ENCODE measurements around the gene ACOXL. TPM values are rescaled to one million over a fixed set of nuclear protein-coding genes. Genes with fewer than 3 reads are reported as not detected.

The ACOXL gene
- total and polyA plus RNA-seq, 9 of the 15 experiments (the other 6 are each of a cell fraction or from before 2014, with no cell fraction given): 0.31 to 0.56 TPM; not detected in 7

DNA sequence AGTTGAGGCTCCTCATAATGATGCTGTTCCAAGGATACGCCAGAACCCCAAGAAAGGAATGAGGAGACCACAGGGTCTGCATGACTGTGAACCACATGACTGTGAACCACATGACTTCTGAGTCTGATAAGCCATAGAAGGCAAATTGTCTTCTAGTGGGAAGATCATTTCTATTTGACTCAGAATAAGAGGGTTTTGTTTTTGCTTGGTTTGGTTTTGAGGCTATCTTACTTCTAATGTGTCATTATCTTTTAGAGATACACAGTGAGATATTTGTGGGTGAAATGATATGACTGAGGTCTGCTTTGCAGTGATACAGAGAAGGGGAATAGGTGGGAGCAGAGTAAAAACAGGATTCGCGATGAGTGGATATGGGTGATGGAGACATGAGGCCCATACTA lies 359.4 kb downstream of the ACOXL start (continued):
- TF ChIP-seq ZBTB17 (CRISPR knock-in tag; IDR thresholded peaks at IDR 0.05): no peak
- no peak for TF ChIP-seq POLR2AphosphoS5 (IDR thresholded peaks at IDR 0.05; ENCODE audit: control insufficient read depth, insufficient read depth, low read depth, low read length)

- H3K79me2 ChIP-seq (ENCODE audit: control insufficient read depth, insufficient read depth, low read length): no peaks in the 10 kb centered on the region
- H2AFZ ChIP-seq (ENCODE audit: low read depth, low read length): no peak overlapping the region
- no peak for FAIRE-seq
- TF ChIP-seq RERE (CRISPR knock-in tag; IDR thresholded peaks at IDR 0.05; ENCODE audit: borderline replicate concordance): no peak
- H3K4me1 ChIP-seq (replicated peaks in 1 of 2; ENCODE audit: control insufficient read depth in 2 of 2, insufficient read depth in 2 of 2, low read length in 2 of 2): no peaks in the 10 kb centered on the region
- H3K36me3 ChIP-seq (ENCODE audit: control insufficient read depth, insufficient read depth, low read length): no peaks in the 10 kb centered on the region
- no peak overlapping the region for H3K4me2 ChIP-seq (ENCODE audit: insufficient read depth, low read length)
- H3K9ac ChIP-seq (ENCODE audit: insufficient read depth in 1 of 2, low read depth in 2 of 2, low read length in 2 of 2): no peak overlapping the region
- no TSS peak for BruUV-seq (replicated peaks)
- H3K4me3 ChIP-seq: no peak overlapping the region
- WGBS (ENCODE audit: insufficient coverage, low coverage, missing lambda C conversion rate): 0% methylated on average over 2 of the region's 2 CpGs
- no peaks in the 10 kb centered on the region for H4K20me1 ChIP-seq (replicated peaks; ENCODE audit: control insufficient read depth, insufficient read depth, low read length)
- in situ Hi-C loops (cut with MboI): no loop called here
- H3K27me3 ChIP-seq (ENCODE audit: control insufficient read depth in 2 of 2, insufficient read depth in 2 of 2, low read length in 2 of 2): peaks cover 17 to 20% of the 10 kb centered on the region in 2 experiments
- CTCF ChIA-PET (ENCODE audit: low intra/inter-chr PET ratio): no interaction called here
- H3K9me3 ChIP-seq (replicated peaks; ENCODE audit: control insufficient read depth, insufficient read depth, low read depth, low read length): no peaks in the 10 kb centered on the region
- no peak for DNase-seq (ENCODE audit: extremely low read depth in 1 of 4, low spot score in 3 of 4)
- ATAC-seq: no peak
- no peak overlapping the region for H3K27ac ChIP-seq (ENCODE audit: extremely low read depth, low read depth, low read length)
- no peaks in the 10 kb centered on the region for H3K9me1 ChIP-seq (ENCODE audit: control insufficient read depth, insufficient read depth, low read length)
- POLR2A ChIA-PET: interaction anchor here (0.6 kb wide), 1 partner anchor 55 kb away, joined by 3 read pairs; no protein-coding TSS in a partner anchor
- intact Hi-C loops (cut with micrococcal nuclease): no loop called here
These were observed 362.3 kb downstream of the ACOXL start for GRCh38 chr2:111094691-111095090.

All from K562 (cell line).